DMS 273 (cell line): ENCODE data around the gene CPLX4.

Source experiments
- DNase-seq: peaks from one replicate; lab custom pipeline; 2025; ENCODE audit not compliant: unreplicated experiment; lab: John Stamatoyannopoulos, UW

The CPLX4 gene

DNA sequence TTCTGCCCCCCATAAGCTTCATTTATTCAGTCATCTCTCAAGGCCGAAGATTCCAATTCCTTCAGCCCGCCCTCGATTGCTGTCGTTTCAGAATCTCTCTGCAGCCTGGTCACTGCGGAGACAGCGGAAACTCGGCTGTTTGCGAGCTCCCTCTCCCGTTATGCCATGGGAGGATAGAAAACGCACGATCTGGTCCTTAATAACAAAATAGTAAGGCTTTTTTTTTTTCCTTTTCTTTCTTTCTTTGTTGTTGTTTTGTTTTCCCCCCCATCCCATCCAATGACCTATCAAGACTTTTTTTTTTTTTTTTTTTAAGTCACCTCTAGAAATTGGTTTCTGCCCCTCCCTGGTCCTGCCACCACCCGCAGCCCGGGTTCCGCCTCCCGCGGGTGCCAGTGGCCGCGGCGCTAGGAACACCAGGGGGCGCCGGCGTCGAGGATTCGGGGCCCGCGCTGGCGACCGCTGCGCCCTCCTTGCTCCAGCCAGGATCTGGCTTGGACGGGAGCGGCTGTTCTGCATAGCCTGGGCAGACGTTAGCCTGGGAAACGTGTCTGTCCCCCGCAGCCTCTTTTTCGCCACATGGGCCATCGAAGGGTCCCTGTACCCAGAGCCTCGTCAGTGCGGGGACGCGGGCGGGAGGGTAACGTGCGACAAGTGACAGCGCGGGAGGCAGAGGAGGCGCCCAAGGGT, 10.1 kb downstream of the CPLX4 start:
- peak; percentile 89 for DNase-seq

GRCh38 chr18:59306640-59307039, 11.8 kb downstream of the CPLX4 start:
- no peak for DNase-seq

DNA sequence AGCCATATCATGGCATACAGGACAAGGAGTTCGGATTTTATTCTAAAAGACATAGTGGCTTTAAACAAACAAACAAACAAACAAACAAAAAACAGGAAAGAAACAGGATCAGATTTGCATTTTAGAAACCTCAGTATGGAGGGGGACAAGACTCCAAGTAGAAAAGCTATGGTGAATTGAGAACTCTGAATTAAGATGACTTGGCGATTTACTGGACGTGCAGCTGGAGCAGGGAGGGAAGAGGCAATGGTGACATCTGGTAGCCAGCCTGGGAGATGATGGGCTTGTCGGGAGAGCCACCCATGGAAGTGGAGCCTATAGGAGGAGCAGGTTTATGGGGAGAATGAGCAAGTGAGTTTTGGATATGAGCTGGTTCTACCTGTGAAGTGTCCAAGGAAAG, 13.2 kb downstream of the CPLX4 start:
- no peak for DNase-seq

- DNase-seq, result no peak
These were observed 14.7 kb downstream of the CPLX4 start for GRCh38 chr18:59303656-59304195.

DNA sequence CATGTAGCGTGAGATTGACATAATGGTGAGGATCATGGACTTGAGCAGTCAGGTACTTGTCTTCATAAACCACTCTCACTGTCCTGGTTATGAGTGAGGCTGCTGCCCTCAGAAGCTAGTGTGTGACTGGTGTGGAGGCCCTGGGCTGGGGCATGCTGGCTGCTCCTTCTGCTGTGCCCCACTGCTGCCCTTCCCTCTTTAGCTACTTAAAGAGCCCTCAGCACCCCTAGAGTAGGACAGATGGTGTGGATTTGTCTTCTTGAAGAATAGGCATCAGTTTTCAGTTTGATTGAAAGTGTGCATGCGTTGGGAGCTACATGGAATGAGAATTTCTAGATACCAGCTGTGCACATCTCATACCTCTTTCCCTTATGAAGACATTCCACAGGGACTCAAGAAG, 15.4 kb downstream of the CPLX4 start:
- DNase-seq, result peak; percentile 28

DNA sequence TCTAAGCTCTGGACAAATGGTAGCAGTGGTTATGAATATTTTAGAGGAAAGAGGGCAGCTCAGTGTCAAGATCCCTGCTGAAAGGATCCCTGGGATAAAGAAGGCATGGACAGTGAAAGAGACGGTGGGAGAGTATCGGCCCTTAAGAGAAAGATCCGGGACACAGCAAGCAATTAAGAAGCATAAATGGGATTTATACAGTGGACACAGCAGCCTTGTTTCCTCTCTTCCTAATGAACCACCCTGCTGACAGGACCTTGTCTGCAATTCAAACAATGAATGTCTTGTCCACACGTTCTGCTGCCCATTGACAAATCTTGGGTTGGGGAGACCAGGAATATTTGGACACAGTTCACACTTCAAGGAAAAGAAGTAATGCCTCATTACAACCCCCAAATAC, 16.5 kb downstream of the CPLX4 start:
- no peak for DNase-seq

DNA sequence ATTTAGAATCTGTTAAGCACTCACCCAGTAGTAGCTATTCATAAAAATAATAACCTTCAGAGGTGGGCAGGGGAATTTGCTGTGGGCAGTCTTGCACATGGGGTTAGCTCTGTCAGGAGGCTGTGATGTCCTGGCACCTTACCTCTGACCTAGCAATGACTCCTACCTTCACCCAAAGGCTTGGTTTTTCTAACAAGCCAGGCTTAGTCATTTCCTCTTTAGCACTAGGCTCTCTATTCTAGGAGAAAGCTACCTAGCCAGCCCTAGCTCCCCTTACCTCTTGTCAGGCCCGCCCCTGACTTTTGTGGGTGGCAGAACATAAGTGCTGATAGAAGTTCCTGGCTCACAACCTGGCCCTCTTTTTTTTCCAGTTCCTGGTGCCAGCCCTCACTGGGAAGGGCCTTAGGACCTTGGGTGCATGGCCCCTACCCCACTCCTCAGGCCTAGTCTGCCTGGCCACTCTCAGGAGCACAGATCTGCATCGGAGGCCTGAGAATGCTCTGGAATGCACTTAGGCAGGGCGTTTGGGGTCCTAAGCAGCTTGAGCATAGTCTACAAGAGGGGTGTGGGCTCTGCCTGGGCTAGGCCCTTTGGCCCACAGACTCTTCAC, 17.7 kb downstream of the CPLX4 start:
- no peak for DNase-seq

DNA sequence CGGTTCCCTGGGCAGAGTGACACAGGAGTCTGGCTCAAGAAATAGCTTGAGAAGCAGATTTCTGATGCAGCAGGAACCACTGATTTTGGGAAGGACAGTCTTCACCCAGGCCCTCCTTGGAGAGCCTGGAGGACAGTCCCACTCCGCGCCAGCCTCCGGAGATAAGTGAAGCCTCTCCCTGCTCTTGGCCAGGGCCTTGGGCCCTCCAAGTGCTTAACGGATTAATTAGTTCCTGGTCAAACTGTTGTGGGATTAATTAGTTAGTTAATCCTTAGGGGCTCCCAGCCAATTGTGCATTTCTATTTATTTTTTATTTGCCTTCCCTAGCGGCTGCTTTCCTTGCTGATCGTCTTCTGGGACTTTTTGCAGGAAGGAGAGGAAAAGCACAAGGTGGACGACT, 19.6 kb downstream of the CPLX4 start:
- DNase-seq, result no peak

GRCh38 chr18:59293317-59293716, 25.1 kb downstream of the CPLX4 start:
- no peak for DNase-seq

GRCh38 chr18:59286341-59286740, 32.1 kb downstream of the CPLX4 start:
- DNase-seq, result no peak

- no peak for DNase-seq
These were observed 36.1 kb downstream of the CPLX4 start for GRCh38 chr18:59282341-59282740.

- no peak for DNase-seq
These were observed 38.7 kb downstream of the CPLX4 start for GRCh38 chr18:59279722-59280121.

- no peak for DNase-seq
These were observed 39.3 kb downstream of the CPLX4 start for GRCh38 chr18:59279193-59279592.

GRCh38 chr18:59278793-59279192, 39.7 kb downstream of the CPLX4 start:
- DNase-seq, result no peak

DNA sequence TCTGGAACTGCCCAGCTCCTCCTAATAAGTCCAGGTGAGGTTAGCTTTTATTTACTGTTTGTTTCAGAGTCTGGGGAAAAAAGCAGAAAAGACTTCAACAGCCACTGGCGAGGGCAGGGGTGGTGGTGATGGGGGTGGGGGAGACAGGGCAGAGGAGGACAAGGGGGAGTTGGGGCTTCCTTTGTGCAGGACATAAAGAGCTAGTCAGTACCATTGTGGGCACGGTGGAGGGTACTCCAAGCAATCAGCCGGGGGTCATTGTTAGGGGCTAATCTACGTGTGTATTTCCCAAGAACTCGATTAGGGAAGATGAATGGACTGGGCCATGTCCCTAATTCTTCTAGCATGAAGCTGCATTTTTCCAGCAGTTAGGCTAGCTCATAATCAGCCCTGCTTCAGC, 42.4 kb downstream of the CPLX4 start:
- DNase-seq, result no peak

- DNase-seq, result no peak
These were observed 43.0 kb downstream of the CPLX4 start for GRCh38 chr18:59275406-59275949.

DNA sequence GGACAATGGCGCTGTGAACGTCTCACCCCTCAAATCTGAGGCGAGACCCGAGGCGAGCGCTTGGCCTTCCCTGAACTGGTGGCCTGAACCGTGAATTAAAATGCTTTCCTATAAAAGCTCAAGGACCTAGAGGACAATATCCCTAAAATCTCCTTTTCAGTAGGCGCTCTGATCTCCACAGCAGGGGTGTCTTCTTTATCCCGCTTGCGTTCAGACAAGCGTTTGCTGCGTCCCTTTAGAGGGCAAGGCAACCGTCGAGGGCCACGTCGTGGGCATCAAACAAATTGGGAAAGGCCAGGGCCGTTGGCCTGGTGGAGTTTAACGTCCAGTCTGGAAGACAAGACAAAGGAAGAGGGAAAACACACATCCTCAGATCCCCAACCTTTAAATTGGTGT, 43.9 kb downstream of the CPLX4 start:
- no peak for DNase-seq

GRCh38 chr18:59273759-59274532, 44.5 kb downstream of the CPLX4 start:
- no peak for DNase-seq

GRCh38 chr18:59272891-59273758, 45.3 kb downstream of the CPLX4 start, which contains the start of gene RAX:
Gene RAX (minus strand): TSS chr18:59273454. CDS start chr18:59273206, 248 bp downstream.
- DNase-seq, result peak; percentile 89

DNA sequence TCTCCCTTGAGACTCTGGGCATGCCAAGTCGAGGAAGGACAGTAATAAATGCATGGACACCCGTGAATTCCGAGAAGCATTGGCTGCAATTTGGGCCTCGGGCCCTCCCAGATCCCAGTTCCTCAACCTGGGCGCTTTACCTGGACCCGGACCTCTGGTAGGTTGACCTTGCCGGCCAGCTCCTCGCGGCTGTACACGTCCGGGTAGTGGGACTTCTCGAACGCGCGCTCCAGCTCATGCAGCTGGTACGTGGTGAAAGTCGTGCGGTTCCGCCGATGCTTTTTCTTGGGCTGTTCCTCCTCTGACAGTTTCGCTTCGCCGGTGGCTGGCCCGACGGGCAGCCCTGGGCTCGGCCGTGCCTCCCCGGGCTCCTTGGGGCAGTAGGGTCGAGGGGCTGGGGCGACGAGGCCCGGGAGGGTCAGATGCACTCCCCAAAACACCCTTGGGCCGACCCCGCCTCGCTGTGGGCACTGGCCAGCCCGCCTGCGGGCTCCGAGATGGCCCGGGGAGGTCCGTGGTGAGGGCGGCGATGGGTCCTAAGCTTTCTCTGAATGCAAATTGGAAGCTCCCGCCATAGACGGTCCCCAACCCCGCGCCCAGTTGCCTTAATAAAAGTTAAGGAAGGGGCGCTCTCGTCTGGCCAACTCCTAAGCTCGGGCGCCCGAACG, 46.1 kb downstream of the CPLX4 start:
- no peak for DNase-seq
